T-cell (primary cell): ENCODE data around the gene SIM2. TPM values are rescaled to one million over a fixed set of nuclear protein-coding genes. Genes with fewer than 3 reads are reported as not detected.

Source experiments
- ATAC-seq, 4 experiments: fragments of 200-7000 bp in 3 of 4; fragments of 150-1000 bp in 1 of 4; cut with Tn5 transposase; replicated peaks in 1 of 4; 1 replicate in 3 of 4; 2 replicates in 1 of 4; pipeline ENCODE4 v1.10.0; 2021; ENCODE audit warnings: moderate library complexity in 3 of 4, mild to moderate bottlenecking in 2 of 4, moderate number of reproducible peaks in 1 of 4
- CTCF ChIA-PET, 2 donors: fragments of 300-600 bp; sonication (Branson Sonifier 250); formaldehyde crosslinking; loops; one replicate each; lab custom pipeline; 2022; ENCODE audit warnings: antibody characterized with exemption in 2 of 2; lab: Charles Lee
- POLR2A ChIA-PET, 2 donors: fragments of 300-600 bp; sonication (Branson Sonifier 250); formaldehyde crosslinking; loops; one replicate each; lab custom pipeline; 2022; ENCODE audit warnings: antibody characterized with exemption in 2 of 2; lab: Charles Lee
- DNase-seq, 35 experiments: peaks; one replicate each; pipeline versions ENCODE4 v3.0.0 to v3.0.0-alpha.2; 2013 to 2023
- H3K27ac ChIP-seq: one replicate; pipeline ENCODE4 v1.5.1; 2013; ENCODE audit warnings: low read length
- H3K27me3 ChIP-seq, 2 experiments: replicated peaks in 1 of 2; 1 replicate in 1 of 2; 2 replicates in 1 of 2; pipeline versions ENCODE4 v1.6.1 to v1.7.0; 2013; ENCODE audit warnings: low read length in 1 of 2, mixed read lengths in 1 of 2; ENCODE audit not compliant: control insufficient read depth in 2 of 2, insufficient read depth in 2 of 2; ENCODE audit errors: extremely low read depth in 1 of 2
- H3K36me3 ChIP-seq, 2 donors: 1 replicate in 1 of 2; 2 replicates in 1 of 2; pipeline versions ENCODE4 v1.6.1 to v1.7.0; 2013; ENCODE audit warnings: low read length in 1 of 2; ENCODE audit not compliant: control insufficient read depth in 2 of 2, insufficient read depth in 1 of 2; ENCODE audit errors: extremely low read depth in 1 of 2
- H3K4me1 ChIP-seq, 2 experiments: 1 replicate in 1 of 2; 2 replicates in 1 of 2; pipeline versions ENCODE4 v1.6.1 to v1.7.0; 2013; ENCODE audit warnings: low read length in 2 of 2, mixed read lengths in 1 of 2; ENCODE audit not compliant: insufficient read depth in 2 of 2, control insufficient read depth in 1 of 2; ENCODE audit errors: extremely low read depth in 1 of 2
- H3K4me3 ChIP-seq, 2 donors: 1 replicate in 1 of 2; 2 replicates in 1 of 2; pipeline versions ENCODE4 v1.5.1 to v1.7.0; 2013; ENCODE audit warnings: mild to moderate bottlenecking in 2 of 2, low read length in 1 of 2, moderate library complexity in 1 of 2; ENCODE audit not compliant: control insufficient read depth in 1 of 2; ENCODE audit errors: extremely low read depth in 1 of 2
- H3K9me3 ChIP-seq: 2 replicates; pipeline ENCODE4 v1.7.0; 2013
- H3K27ac Mint-ChIP-seq, 2 donors: one replicate each; pipeline ENCODE4 v1.8.0; 2020 to 2021; ENCODE audit warnings: mild to moderate bottlenecking in 2 of 2, mixed read lengths in 2 of 2
- H3K27me3 Mint-ChIP-seq, 2 donors: one replicate each; pipeline ENCODE4 v1.8.0; 2021 to 2022; ENCODE audit warnings: mixed read lengths in 2 of 2
- H3K36me3 Mint-ChIP-seq: one replicate; pipeline ENCODE4 v1.8.0; 2021; ENCODE audit warnings: mixed read lengths
- H3K4me1 Mint-ChIP-seq, 3 donors: one replicate each; pipeline ENCODE4 v1.8.0; 2020 to 2022; ENCODE audit warnings: mixed read lengths in 3 of 3, mild to moderate bottlenecking in 1 of 3
- H3K4me3 Mint-ChIP-seq, 3 donors: one replicate each; pipeline ENCODE4 v1.8.0; 2020 to 2022; ENCODE audit warnings: mild to moderate bottlenecking in 3 of 3, mixed read lengths in 3 of 3, moderate library complexity in 3 of 3
- H3K9me3 Mint-ChIP-seq, 3 donors: one replicate each; pipeline ENCODE4 v1.8.0; 2020 to 2022; ENCODE audit warnings: mixed read lengths in 3 of 3
- WGBS: methylation state at CpG from one replicate; pipeline ENCODE4 v1.1.5; 2013; ENCODE audit warnings: missing lambda C conversion rate; ENCODE audit not compliant: insufficient coverage; 5-methylcytosine and 5-hydroxymethylcytosine counted together
- total RNA-seq, 35 experiments: library from RNA in 6 of 35; stranded (reverse) in 6 of 35; fragments of 120-200 nt in 1 of 35; gene quantifications; one replicate each; pipeline versions ENCODE4 v1.2.1 to v1.2.4 and lab custom pipeline; 2013 to 2026

The SIM2 gene
- total RNA-seq, 5 donors from 2014 or later (not counting 1 experiment from before 2014, with no cell fraction given): 0.10 to 0.16 (median 0.12) TPM; not detected in 2

GRCh38 chr21:36724660-36725059 lies 25.7 kb downstream of the SIM2 start:
- Histone ChIP-seq H3K4me3 (no peak overlapping the region), H3K9me3 (no peaks in the 10 kb centered on the region), H3K27ac (no peak overlapping the region), H3K36me3 (no peaks in the 10 kb centered on the region), H3K4me1 (no peaks in the 10 kb centered on the region), H3K27me3 (peaks cover 2 to 43% of the 10 kb centered on the region in 2 experiments)
- WGBS: no CpG with 5 or more reads among the region's 3 CpGs
- ChIA-PET CTCF (no interaction called here), POLR2A (no interaction called here)
- no peaks in the 10 kb centered on the region for H3K9me3 Mint-ChIP-seq
- H3K36me3 Mint-ChIP-seq: no peaks in the 10 kb centered on the region
- H3K27ac Mint-ChIP-seq: no peak overlapping the region
- DNase-seq (no peak), ATAC-seq (no peak)
- H3K4me3 Mint-ChIP-seq: no peak overlapping the region
- H3K27me3 Mint-ChIP-seq: peaks cover 25% of the 10 kb centered on the region in 2 donors
- no peaks in the 10 kb centered on the region for H3K4me1 Mint-ChIP-seq

DNA sequence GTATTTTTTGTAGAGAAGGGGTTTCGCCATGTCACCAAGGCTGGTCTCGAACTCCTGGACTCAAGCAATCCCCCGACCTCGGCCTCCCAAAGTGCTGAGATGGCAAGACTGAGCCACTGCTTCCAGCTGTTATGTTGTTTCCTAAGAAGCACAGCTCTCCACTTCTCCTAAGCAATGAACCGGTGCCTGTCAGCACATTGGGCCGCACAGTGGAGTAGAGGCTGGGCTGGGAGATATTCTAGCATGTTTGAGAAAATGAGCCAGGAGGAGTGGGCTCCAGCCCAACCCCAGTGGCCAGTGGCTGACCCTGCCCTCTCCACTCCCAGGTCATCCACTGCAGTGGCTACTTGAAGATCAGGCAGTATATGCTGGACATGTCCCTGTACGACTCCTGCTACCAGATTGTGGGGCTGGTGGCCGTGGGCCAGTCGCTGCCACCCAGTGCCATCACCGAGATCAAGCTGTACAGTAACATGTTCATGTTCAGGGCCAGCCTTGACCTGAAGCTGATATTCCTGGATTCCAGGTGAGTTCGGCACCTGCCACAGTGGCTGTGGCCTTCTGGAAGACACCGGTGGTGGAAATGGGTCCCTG lies 27.0 kb downstream of the SIM2 start:
- Histone ChIP-seq H3K9me3 (no peaks in the 10 kb centered on the region), H3K27me3 (peaks cover 0 to 38% of the 10 kb centered on the region in 2 experiments), H3K36me3 (no peaks in the 10 kb centered on the region), H3K27ac (no peak overlapping the region), H3K4me3 (no peak overlapping the region), H3K4me1 (no peaks in the 10 kb centered on the region)
- Mint-ChIP-seq H3K4me1 (no peaks in the 10 kb centered on the region), H3K9me3 (no peaks in the 10 kb centered on the region), H3K27me3 (peaks cover 16 to 21% of the 10 kb centered on the region in 2 donors), H3K36me3 (no peaks in the 10 kb centered on the region), H3K27ac (no peak overlapping the region), H3K4me3 (no peak overlapping the region)
- DNase-seq: no peak
- no peak for ATAC-seq
- POLR2A ChIA-PET: no interaction called here
- CTCF ChIA-PET: no interaction called here
- WGBS: 90% methylated on average over 6 of the region's 12 CpGs

DNA sequence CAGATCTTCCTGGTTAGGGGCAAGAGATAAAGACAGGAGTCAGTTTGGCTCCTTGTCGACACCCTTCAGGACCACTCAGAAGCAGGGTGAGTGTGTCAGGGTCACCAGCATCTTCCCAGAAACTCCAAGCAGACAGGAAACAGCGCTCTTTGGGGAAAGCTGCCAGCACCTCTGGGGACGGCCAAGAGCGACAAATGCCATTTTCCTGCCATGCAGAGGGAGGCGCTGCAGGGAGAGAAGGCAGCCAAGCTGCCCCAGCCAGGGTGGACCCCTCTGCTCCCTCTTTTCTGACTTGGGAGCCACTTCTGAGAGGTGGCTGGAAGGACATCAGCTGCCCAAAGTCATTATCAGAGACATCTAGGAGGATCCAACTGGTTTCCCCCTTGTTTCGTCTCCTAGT lies 29.0 kb downstream of the SIM2 start:
- no peaks in the 10 kb centered on the region for H3K36me3 Mint-ChIP-seq
- 94% methylated on average over 6 of the region's 6 CpGs for WGBS

DNA sequence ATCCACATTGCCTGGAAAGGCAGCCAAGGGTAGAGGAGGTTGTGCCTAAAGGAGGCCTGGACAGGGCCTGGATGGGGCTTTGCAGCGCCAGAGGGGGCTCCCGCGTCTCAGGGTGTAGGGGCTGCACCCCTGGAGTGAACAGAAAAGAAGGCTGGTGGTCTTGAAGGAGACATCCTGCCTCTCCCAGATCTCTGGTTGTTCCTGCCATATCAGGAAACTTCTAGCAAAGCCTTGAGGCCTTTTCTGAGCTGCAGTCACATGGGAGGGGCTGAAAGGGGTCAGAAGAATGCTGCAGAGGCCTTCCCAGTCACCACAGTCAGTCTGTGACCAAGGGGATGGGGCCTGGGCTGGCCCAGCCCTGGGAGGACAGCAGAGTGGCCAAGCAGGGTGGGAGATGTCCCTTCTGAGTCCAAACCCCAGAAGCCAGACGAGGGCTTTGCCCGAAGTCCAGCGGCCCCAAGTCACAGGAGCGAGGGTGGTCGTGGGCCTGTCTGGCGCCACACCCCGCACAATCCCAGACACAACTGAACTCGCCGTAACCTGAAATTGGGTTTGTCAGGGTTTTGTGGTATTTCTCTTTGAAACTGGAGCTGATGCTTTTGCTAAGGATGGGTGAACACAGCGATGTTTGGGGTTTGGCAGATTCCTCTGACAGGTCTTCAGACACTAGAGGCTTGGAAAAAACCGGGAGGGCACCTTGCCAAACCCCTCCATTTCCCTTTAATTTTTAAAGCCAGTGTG lies 29.6 kb downstream of the SIM2 start:
- no peak for DNase-seq
- no peaks in the 10 kb centered on the region for H3K36me3 ChIP-seq

More for the DNA sequence above, 29.0 kb downstream of the SIM2 start:
- no peak for ATAC-seq
- H3K4me3 ChIP-seq: no peak overlapping the region
- Mint-ChIP-seq H3K27ac (no peak overlapping the region), H3K9me3 (no peaks in the 10 kb centered on the region), H3K27me3 (peaks cover 6 to 21% of the 10 kb centered on the region in 2 donors), H3K4me1 (no peaks in the 10 kb centered on the region), H3K4me3 (no peak overlapping the region)
- H3K9me3 ChIP-seq: no peaks in the 10 kb centered on the region
- no peak overlapping the region for H3K27ac ChIP-seq
- H3K4me1 ChIP-seq: no peaks in the 10 kb centered on the region
- CTCF ChIA-PET: no interaction called here
- POLR2A ChIA-PET: no interaction called here
- DNase-seq: no peak
- no peaks in the 10 kb centered on the region for H3K36me3 ChIP-seq
- peaks cover 0 to 28% of the 10 kb centered on the region in 2 experiments for H3K27me3 ChIP-seq

DNA sequence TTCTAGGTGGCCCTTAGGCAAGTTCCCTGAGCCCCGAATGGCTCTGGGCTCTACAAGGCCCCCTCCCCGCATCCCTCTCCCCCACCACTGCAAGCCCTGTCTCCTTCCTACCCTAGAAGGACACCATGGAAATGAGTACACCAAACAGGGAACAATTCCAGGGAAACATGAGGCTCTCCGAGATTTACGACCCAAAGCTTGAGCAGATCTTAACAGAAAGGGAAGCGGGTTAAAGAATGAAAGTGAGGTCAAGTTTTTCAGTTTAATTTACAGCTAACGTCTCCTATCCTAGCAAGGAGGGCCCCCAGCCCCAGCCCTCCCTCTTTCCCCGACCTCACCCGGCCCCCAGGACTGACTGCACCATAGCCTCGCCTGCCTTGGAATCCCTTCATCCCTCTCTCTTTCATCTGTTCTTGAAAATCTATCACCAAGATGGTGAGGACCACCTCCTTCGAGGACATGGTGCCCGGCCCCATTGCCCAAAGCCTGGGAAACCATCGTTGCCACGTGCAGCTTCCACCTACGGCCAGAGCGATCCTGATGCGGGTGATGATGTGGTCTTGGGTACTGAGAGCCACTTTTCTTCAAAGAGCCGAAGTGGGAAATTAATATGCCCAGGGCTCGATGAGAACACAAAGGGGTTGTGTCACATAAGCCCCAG lies 30.5 kb downstream of the SIM2 start:
- Mint-ChIP-seq H3K4me3 (no peak overlapping the region), H3K9me3 (no peaks in the 10 kb centered on the region), H3K27me3 (peaks cover 4 to 20% of the 10 kb centered on the region in 2 donors), H3K4me1 (no peaks in the 10 kb centered on the region), H3K27ac (no peak overlapping the region), H3K36me3 (no peaks in the 10 kb centered on the region)
- DNase-seq (no peak), ATAC-seq (no peak)
- Histone ChIP-seq H3K4me1 (no peaks in the 10 kb centered on the region), H3K4me3 (no peak overlapping the region), H3K36me3 (no peaks in the 10 kb centered on the region), H3K27ac (no peak overlapping the region), H3K27me3 (peaks cover 0 to 21% of the 10 kb centered on the region in 2 experiments), H3K9me3 (no peaks in the 10 kb centered on the region)
- WGBS: 63% methylated on average over 11 of the region's 18 CpGs
- POLR2A ChIA-PET: no interaction called here
- CTCF ChIA-PET: no interaction called here

More for the DNA sequence above, 29.6 kb downstream of the SIM2 start:
- CTCF ChIA-PET: no interaction called here
- no peak overlapping the region for H3K4me3 ChIP-seq
- Mint-ChIP-seq H3K27me3 (peaks cover 4 to 21% of the 10 kb centered on the region in 2 donors), H3K27ac (no peak overlapping the region), H3K9me3 (no peaks in the 10 kb centered on the region), H3K4me1 (no peaks in the 10 kb centered on the region), H3K4me3 (no peak overlapping the region), H3K36me3 (no peaks in the 10 kb centered on the region)
- H3K27me3 ChIP-seq: peaks cover 0 to 22% of the 10 kb centered on the region in 2 experiments
- no peak for ATAC-seq
- POLR2A ChIA-PET: no interaction called here
- H3K9me3 ChIP-seq: no peaks in the 10 kb centered on the region
- WGBS: 96% methylated on average over 5 of the region's 14 CpGs
- H3K27ac ChIP-seq: no peak overlapping the region
- no peaks in the 10 kb centered on the region for H3K4me1 ChIP-seq

DNA sequence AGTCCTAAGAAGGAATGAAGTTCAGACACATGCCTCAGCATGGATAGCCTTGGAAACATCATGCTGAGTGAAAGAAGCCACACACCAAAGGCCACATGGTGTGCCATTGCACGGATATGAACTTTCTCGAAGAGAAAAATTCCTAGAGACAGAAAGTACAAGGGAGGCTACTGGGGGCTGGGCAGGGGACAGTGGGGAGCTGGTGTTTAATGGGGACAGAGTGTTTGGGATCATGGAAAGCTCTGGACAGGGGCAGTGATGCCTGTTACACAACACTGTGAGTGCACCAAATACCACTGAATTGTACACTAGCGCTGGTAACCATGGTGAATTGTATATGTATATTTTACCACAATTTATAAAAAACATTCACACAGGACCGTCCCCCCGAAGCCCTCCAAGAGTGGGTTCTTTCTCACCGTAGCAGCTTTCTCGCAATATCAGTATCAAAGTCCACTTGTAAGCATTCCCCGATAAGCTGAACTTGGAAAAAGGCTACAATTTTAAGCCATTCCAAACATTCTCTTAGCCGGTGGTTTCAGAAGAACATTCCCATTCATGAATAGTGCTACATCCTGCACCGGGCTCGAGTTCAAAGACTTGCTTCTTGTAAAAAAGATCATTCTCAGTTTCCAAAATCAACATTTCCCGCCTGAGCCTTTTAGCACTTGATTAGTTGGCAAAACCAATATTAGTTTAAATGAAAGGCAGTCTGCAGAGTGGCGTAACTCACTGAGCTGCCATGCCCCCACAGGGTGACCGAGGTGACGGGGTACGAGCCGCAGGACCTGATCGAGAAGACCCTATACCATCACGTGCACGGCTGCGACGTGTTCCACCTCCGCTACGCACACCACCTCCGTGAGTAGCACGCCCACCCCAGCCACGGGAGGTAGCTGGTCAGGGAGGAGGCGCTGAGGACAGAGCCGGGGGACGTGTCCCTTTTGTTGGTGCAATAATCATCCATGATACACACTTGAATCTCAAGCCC lies 31.7 kb downstream of the SIM2 start:
- Mint-ChIP-seq H3K4me1 (no peaks in the 10 kb centered on the region), H3K4me3 (no peak overlapping the region), H3K36me3 (peaks cover 3% of the 10 kb centered on the region), H3K27me3 (peaks cover 8 to 27% of the 10 kb centered on the region in 2 donors), H3K9me3 (no peaks in the 10 kb centered on the region), H3K27ac (no peak overlapping the region)
- no peak for ATAC-seq
- WGBS: 91% methylated on average over 17 of the region's 30 CpGs
- Histone ChIP-seq H3K4me1 (no peaks in the 10 kb centered on the region), H3K4me3 (no peak overlapping the region), H3K9me3 (no peaks in the 10 kb centered on the region), H3K36me3 (no peaks in the 10 kb centered on the region), H3K27me3 (peaks cover 0 to 31% of the 10 kb centered on the region in 2 experiments), H3K27ac (no peak overlapping the region)
- ChIA-PET POLR2A (no interaction called here), CTCF (no interaction called here)
- no peak for DNase-seq
